HUES64 (cell line): ENCODE data around the gene HOXC9.

ENCODE experiments used
- H3K27ac ChIP-seq: 2 replicates; pipeline ENCODE4 v1.7.0; 2013; ENCODE audit warnings: low read depth, low read length, inconsistent platforms
- H3K27me3 ChIP-seq: 2 replicates; pipeline ENCODE4 v1.6.1; 2013; ENCODE audit warnings: mild to moderate bottlenecking, low read length; ENCODE audit not compliant: insufficient read depth
- H3K36me3 ChIP-seq: 2 replicates; pipeline ENCODE4 v1.6.1; 2013; ENCODE audit warnings: mild to moderate bottlenecking, low read length; ENCODE audit not compliant: insufficient read depth
- H3K4me1 ChIP-seq: 2 replicates; pipeline ENCODE4 v1.6.1; 2013; ENCODE audit warnings: mild to moderate bottlenecking, low read length, moderate library complexity; ENCODE audit not compliant: insufficient read depth
- H3K4me3 ChIP-seq: 2 replicates; pipeline ENCODE4 v1.5.1; 2013; ENCODE audit warnings: mild to moderate bottlenecking, low read length, moderate library complexity
- H3K9ac ChIP-seq: 2 replicates; pipeline ENCODE4 v1.6.1; 2013; ENCODE audit warnings: mild to moderate bottlenecking, low read depth, low read length
- H3K9me3 ChIP-seq: 2 replicates; pipeline ENCODE4 v1.6.1; 2013; ENCODE audit warnings: low read depth, low read length; ENCODE audit not compliant: insufficient read depth
- WGBS: fragments of 150-250, 120-280 bp; methylation state at CpG from one replicate; pipeline ENCODE4 v1.1.7; 2013; ENCODE audit warnings: missing lambda C conversion rate; 5-methylcytosine and 5-hydroxymethylcytosine counted together

Gene HOXC9

DNA sequence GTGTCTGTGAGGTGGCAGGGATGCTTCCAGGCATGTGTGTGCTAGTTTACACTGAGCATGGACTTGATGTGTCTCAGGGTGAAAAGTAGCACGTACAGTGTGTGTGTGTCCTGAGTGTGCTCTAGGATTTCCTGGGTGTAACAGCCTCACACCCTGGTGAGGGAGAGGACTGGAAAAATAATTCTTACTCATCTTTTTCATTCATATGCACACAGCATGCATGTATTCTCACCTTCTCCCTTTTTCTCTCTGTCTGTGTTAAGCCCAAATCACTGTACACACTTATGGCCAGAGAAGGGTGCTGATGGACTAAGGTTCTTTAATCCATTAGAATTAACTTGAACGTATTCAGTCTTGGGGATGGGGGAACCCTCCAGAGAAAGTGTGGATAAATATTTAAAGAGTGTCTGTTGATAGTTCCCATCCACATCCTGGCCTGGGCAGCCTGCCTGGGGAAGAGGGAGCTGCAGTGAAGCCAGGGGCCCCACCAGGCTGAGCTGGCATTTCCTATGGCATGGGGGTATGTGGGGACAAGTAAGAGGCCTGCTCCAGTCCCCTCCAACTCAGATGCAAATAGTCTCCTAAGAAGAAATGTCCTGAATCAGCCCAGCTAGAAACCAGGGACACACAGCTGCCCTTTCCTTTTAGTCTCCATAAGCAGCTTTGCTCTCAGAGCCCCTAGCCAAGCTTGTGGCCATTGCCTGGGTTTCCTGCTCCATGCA is 7.7 kb downstream of the HOXC9 start:
- Histone ChIP-seq H3K9ac (no peak overlapping the region), H3K36me3 (no peaks in the 10 kb centered on the region), H3K4me3 (no peak overlapping the region), H3K9me3 (no peaks in the 10 kb centered on the region), H3K4me1 (peaks cover 2% of the 10 kb centered on the region; the same call in 1 of the 2 replicates), H3K27me3 (peaks cover 100% of the 10 kb centered on the region), H3K27ac (no peak overlapping the region)
- 22% methylated on average over 2 of the region's 2 CpGs for WGBS

DNA sequence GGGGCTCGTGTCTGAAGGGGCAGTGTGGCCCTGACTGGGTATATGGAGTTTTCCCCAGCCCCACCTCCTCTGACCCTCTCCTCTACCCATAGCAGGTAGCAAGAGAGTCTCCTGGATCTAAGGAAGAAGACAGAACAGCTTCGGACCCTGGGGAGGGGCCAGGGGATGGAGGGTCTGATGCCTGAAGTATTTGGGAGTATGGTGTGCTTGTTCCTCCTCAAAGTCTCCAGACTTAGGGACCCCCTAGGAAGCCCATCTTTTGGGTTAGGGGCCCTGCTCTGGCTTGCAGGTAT is 8.2 kb downstream of the HOXC9 start:
- Histone ChIP-seq H3K9ac (no peak overlapping the region), H3K9me3 (no peaks in the 10 kb centered on the region), H3K4me1 (peaks cover 2% of the 10 kb centered on the region; the same call in 1 of the 2 replicates), H3K27me3 (peaks cover 100% of the 10 kb centered on the region), H3K27ac (no peak overlapping the region), H3K4me3 (no peak overlapping the region), H3K36me3 (no peaks in the 10 kb centered on the region)
- WGBS = 23% methylated on average over 2 of the region's 2 CpGs

GRCh38 chr12:54009171-54010052 is 9.5 kb downstream of the HOXC9 start:
- no peaks in the 10 kb centered on the region for H3K36me3 ChIP-seq
- H3K4me3 ChIP-seq = no peak overlapping the region
- no peaks in the 10 kb centered on the region for H3K9me3 ChIP-seq
- WGBS = 5% methylated on average over 48 of the region's 51 CpGs
- H3K9ac ChIP-seq = no peak overlapping the region
- peaks cover 2% of the 10 kb centered on the region; the same call in 1 of the 2 replicates for H3K4me1 ChIP-seq
- H3K27ac ChIP-seq = no peak overlapping the region
- peaks cover 100% of the 10 kb centered on the region for H3K27me3 ChIP-seq

DNA sequence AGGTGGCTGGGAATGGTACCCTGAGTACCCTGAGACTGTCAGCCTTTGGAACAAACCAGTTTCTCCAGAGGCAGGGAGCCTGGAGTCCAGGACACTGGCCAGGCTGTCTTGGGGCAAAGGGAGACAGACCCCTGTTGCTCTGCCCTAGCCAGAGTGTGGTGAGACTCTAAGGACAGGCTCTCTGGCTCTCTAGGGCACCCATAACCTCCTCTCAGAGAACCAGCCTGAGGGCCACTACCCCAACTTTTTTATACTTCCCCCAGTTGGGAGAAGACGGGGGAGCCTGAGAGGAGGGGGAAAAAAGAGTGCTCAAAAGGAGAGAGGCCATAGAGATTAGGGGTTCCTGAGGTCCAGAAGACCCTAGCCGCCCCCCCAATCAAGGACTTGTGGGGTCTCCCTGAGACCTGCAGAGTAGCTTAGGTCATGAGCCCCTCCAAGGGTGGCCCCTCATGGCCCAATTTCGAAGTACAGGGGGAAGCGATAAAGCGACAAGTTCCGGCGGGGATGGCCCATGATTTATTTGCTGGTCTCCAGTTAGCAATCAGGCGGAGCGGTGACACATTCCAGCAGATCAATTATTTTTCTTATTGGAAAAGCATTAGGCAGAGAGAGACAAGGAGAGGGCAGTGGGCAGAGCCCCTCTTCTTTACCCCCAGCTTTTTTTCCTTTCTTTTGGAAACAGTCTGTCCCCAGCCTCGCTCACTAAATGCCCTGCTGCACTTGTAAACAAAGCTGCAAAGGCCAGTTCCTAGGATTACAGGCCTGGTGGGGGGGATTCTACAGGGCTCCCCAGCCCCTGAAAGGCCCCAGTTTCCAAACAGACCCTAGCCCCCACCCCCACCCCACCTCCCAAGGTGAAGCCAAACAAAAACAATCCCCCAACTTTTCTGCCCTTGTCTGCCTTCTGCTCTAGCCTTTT is 10.4 kb downstream of the HOXC9 start:
- Histone ChIP-seq H3K27me3 (peaks cover 100% of the 10 kb centered on the region), H3K9ac (no peak overlapping the region), H3K4me1 (peaks cover 2% of the 10 kb centered on the region; the same call in 1 of the 2 replicates), H3K36me3 (no peaks in the 10 kb centered on the region), H3K4me3 (no peak overlapping the region), H3K9me3 (no peaks in the 10 kb centered on the region), H3K27ac (no peak overlapping the region)
- WGBS = 12% methylated on average over 10 of the region's 10 CpGs

GRCh38 chr12:54010972-54011664 is 11.2 kb downstream of the HOXC9 start:
- Histone ChIP-seq H3K4me3 (no peak overlapping the region), H3K9me3 (no peaks in the 10 kb centered on the region), H3K27me3 (peaks cover 100% of the 10 kb centered on the region), H3K4me1 (peaks cover 2% of the 10 kb centered on the region; the same call in 1 of the 2 replicates), H3K36me3 (no peaks in the 10 kb centered on the region), H3K9ac (no peak overlapping the region), H3K27ac (no peak overlapping the region)
- 9% methylated on average over 13 of the region's 17 CpGs for WGBS

GRCh38 chr12:54011665-54012532 is 11.9 kb downstream of the HOXC9 start:
- Histone ChIP-seq H3K27me3 (peaks cover 100% of the 10 kb centered on the region), H3K36me3 (no peaks in the 10 kb centered on the region), H3K4me3 (no peak overlapping the region), H3K4me1 (peaks cover 2% of the 10 kb centered on the region; the same call in 1 of the 2 replicates), H3K27ac (no peak overlapping the region), H3K9me3 (no peaks in the 10 kb centered on the region), H3K9ac (no peak overlapping the region)
- 18% methylated on average over 5 of the region's 14 CpGs for WGBS

DNA sequence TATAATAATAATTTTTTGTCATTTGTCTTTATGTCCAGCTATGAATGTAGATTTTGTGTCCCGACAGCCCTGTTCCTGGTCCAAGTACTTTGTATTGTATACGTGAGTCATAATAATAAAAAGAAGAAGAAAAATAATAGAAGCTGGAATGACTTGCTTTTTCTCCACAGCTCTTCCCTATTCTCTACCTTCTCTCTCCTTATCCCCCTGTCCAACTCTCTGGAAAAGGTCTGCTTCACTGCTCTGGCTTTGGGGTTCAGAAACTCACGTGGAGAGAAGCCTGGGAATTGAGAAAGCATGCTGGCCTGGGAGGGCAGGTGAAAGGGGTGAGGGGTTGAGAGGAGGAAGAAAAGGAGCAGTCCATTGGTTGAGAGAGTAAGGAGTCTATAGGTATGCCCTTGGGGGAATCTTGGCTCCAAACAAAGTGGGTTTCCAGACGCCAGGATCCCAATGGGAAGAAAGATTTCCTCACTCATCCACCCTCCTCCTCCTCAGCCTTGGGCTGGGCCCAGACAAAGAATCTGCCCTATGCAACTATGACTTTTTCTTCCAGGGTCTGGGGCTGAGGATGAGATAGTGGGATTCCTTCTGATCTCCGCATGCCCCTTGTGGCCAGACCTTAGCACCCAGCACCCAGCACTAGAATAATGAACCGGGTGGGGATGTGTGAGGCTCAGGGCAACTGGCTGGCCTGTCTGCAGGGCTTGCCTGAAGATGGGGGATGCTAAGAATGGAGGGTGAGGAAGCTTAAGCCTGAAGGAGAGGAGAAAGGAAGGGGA is 12.9 kb downstream of the HOXC9 start:
- H3K27me3 ChIP-seq = peaks cover 100% of the 10 kb centered on the region
- no peaks in the 10 kb centered on the region for H3K36me3 ChIP-seq
- no peak overlapping the region for H3K9ac ChIP-seq
- no peaks in the 10 kb centered on the region for H3K9me3 ChIP-seq
- H3K27ac ChIP-seq = no peak overlapping the region
- WGBS = 20% methylated on average over 6 of the region's 6 CpGs
- H3K4me1 ChIP-seq = peaks cover 6% of the 10 kb centered on the region; the same call in 1 of the 2 replicates
- H3K4me3 ChIP-seq = no peak overlapping the region

DNA sequence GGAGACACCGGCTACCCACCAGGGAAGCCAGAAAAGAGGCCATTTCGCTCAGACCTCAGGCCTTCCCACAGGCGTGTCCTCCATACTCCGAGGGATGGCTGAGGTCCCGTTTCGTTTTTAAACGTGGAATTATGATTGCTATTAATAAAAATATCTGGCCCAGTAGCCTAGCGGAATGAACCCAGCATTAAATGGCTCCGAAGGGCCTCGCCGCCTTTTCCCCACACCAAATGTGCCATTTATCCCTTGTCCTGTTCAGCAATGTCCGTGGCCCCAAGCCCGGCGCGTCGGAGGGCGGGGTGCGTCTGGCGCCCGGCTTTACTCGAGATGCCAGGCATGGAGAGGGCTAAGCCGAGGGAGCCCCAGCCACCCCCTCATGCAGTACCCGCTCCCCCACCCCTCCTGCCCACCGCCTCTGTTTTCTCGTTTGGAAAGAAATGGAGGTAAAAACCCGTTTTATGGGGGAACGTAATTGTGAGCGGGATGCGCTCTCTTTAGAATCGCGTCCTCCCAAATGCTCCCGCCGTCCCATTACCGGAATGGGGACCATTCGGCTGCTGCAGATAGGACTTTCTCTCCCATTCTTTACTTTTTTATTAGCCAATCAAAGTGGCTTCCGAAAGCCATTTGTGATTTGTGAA is 14.5 kb downstream of the HOXC9 start:
- WGBS = 6% methylated on average over 33 of the region's 36 CpGs
- Histone ChIP-seq H3K27me3 (peaks cover 100% of the 10 kb centered on the region), H3K4me1 (peaks cover 11% of the 10 kb centered on the region; the same call in 1 of the 2 replicates), H3K9ac (no peak overlapping the region), H3K27ac (no peak overlapping the region), H3K9me3 (no peaks in the 10 kb centered on the region), H3K4me3 (no peak overlapping the region), H3K36me3 (no peaks in the 10 kb centered on the region)
